Neural progenitor cell (in vitro differentiated cells): Measurements from ENCODE around the gene MGMT. TPM values are rescaled to one million over a fixed set of nuclear protein-coding genes. Genes with fewer than 3 reads are reported as not detected.

Experiments used
- DNase-seq: peaks from one replicate; pipeline ENCODE4 v3.0.0-alpha.2; 2016; ENCODE audit warnings: low spot score
- H2AFZ ChIP-seq: fragments of 200-600 bp; sonication (generic); replicated peaks from 2 replicates; pipeline ENCODE4 v1.6.1; 2016; ENCODE audit warnings: antibody characterized with exemption
- H3F3A ChIP-seq: fragments of 200-600 bp; sonication (generic); 2 replicates; pipeline ENCODE4 v1.6.1; 2016; ENCODE audit warnings: antibody characterized with exemption, low read depth
- H3K27ac ChIP-seq: fragments of 200-600 bp; sonication (generic); 2 replicates; pipeline ENCODE4 v1.5.1; 2016; ENCODE audit warnings: mild to moderate bottlenecking
- H3K27me3 ChIP-seq: fragments of 200-600 bp; sonication (generic); 2 replicates; pipeline ENCODE4 v1.6.1; 2016; ENCODE audit warnings: mild to moderate bottlenecking, moderate library complexity
- H3K36me3 ChIP-seq: fragments of 200-600 bp; sonication (generic); 2 replicates; pipeline ENCODE4 v1.5.1; 2016
- H3K4me1 ChIP-seq: fragments of 200-600 bp; sonication (generic); 2 replicates; pipeline ENCODE4 v1.6.1; 2016; ENCODE audit warnings: mixed run types
- H3K4me2 ChIP-seq: fragments of 200-600 bp; sonication (generic); 2 replicates; pipeline ENCODE4 v1.6.1; 2016
- H3K4me3 ChIP-seq: fragments of 200-600 bp; sonication (generic); 2 replicates; pipeline ENCODE4 v1.5.1; 2016
- H3K79me2 ChIP-seq: fragments of 200-600 bp; sonication (generic); 2 replicates; pipeline ENCODE4 v1.6.1; 2016; ENCODE audit warnings: low read depth
- H3K9ac ChIP-seq: fragments of 200-600 bp; sonication (generic); 2 replicates; pipeline ENCODE4 v1.6.1; 2016
- H3K9me3 ChIP-seq: fragments of 200-600 bp; sonication (generic); 2 replicates; pipeline ENCODE4 v1.5.1; 2016; ENCODE audit warnings: low read depth
- H4K20me1 ChIP-seq: fragments of 200-600 bp; sonication (generic); 2 replicates; pipeline ENCODE4 v1.6.1; 2016; ENCODE audit warnings: low read depth
- H3K27ac Mint-ChIP-seq: 3 replicates; pipeline ENCODE4 v1.8.0; 2021; ENCODE audit warnings: mixed read lengths
- H3K27me3 Mint-ChIP-seq: 2 replicates; pipeline ENCODE4 v1.8.0; 2022; ENCODE audit warnings: low read depth, mild to moderate bottlenecking, inconsistent platforms, moderate library complexity, mixed read lengths; ENCODE audit not compliant: insufficient read depth
- H3K36me3 Mint-ChIP-seq: 3 replicates; pipeline ENCODE4 v1.8.0; 2021; ENCODE audit warnings: mixed read lengths
- H3K4me1 Mint-ChIP-seq: 3 replicates; pipeline ENCODE4 v1.8.0; 2021; ENCODE audit warnings: mixed read lengths
- H3K4me3 Mint-ChIP-seq: 3 replicates; pipeline ENCODE4 v1.8.0; 2021; ENCODE audit warnings: mild to moderate bottlenecking, moderate library complexity, mixed read lengths
- H3K9me3 Mint-ChIP-seq: 3 replicates; pipeline ENCODE4 v1.8.0; 2020; ENCODE audit warnings: mixed read lengths
- EZH2 ChIP-seq: fragments of 200-600 bp; sonication (generic); IDR thresholded peaks from 2 replicates; pipeline ENCODE4 v1.6.1; 2017; ENCODE audit warnings: antibody characterized with exemption, mild to moderate bottlenecking, moderate library complexity
- EZH2phosphoT487 ChIP-seq: fragments of 200-600 bp; sonication (generic); IDR thresholded peaks from 2 replicates; pipeline ENCODE4 v1.6.1; 2017; ENCODE audit warnings: antibody characterized with exemption
- total RNA-seq: library from RNA; depleted of rRNA; stranded (reverse); fragments of >200 nt; gene quantifications from 2 replicates; pipeline ENCODE4 v1.2.3, GENCODE V29; 2015; ENCODE audit warnings: low replicate concordance
- TF ChIP-seq, protein P1 (sequence below): fragments of 200-600 bp; sonication (generic); IDR thresholded peaks from 2 replicates; pipeline ENCODE4 v1.5.1; 2017; ENCODE audit warnings: antibody characterized with exemption, mild to moderate bottlenecking

Gene MGMT
- total RNA-seq, 1 donor from 2014 or later, result 17.5 TPM

DNA sequence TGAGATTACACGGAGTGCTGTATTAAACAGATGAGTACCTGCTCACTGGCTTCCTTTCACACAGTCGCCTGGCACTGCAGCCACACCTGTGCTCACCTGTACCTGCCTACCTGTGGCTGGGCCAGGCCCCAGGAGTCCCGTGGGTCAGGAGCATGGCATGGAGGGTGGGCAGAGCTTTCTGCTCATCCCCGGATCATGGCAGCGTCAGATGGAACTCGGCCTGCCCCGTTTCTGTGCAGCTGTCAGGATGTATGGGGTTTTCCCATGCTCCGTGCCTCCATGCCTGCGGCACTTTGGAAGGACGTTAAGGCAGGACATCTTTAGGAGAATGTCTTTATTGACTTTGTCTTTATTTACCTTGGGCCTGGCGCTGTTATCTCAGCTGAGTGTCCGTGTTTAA lies 112.2 kb downstream of the MGMT start:
- no peaks in the 10 kb centered on the region for H4K20me1 ChIP-seq
- no peaks in the 10 kb centered on the region for H3K9me3 ChIP-seq
- H3K4me1 ChIP-seq, result peaks cover 8% of the 10 kb centered on the region
- no peak overlapping the region for H3K27ac Mint-ChIP-seq
- H3K4me3 ChIP-seq, result no peak overlapping the region
- DNase-seq, result no peak
- no peaks in the 10 kb centered on the region for H3K36me3 ChIP-seq
- no peak overlapping the region for H2AFZ ChIP-seq
- H3K9ac ChIP-seq, result no peak overlapping the region
- H3K79me2 ChIP-seq, result no peaks in the 10 kb centered on the region
- H3K9me3 Mint-ChIP-seq, result peaks cover 9% of the 10 kb centered on the region
- H3K27me3 ChIP-seq, result no peaks in the 10 kb centered on the region
- no peak for TF ChIP-seq EZH2phosphoT487
- H3K36me3 Mint-ChIP-seq, result no peaks in the 10 kb centered on the region
- H3K27me3 Mint-ChIP-seq, result no peaks in the 10 kb centered on the region
- H3K4me1 Mint-ChIP-seq, result no peaks in the 10 kb centered on the region
- H3K4me2 ChIP-seq, result no peak overlapping the region
- no peak overlapping the region for H3K27ac ChIP-seq
- H3F3A ChIP-seq, result no peaks in the 10 kb centered on the region
- H3K4me3 Mint-ChIP-seq, result no peak overlapping the region

DNA sequence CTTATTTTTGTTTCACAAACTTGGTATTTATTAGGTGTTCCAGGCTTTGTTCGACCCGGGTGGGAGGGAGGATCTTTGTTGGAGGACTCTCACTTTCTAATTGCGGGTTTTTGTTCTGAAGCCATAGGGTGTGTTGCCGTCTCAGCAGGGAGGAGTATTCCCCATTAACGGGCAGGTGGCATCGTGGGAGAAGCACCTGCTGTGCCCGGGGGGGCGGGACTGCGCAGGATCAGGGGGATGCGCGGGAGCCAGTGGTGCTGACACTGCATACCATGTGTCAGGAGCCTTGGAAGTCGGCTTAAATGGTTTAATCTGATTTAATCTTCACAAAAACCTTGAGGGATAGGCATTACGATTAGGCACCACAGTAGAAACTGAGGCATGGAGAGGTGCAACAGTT lies 113.0 kb downstream of the MGMT start:
- no peaks in the 10 kb centered on the region for H3K9me3 ChIP-seq
- peak; percentile 28 for DNase-seq
- Mint-ChIP-seq H3K27ac (no peak overlapping the region), H3K4me1 (no peaks in the 10 kb centered on the region), H3K27me3 (no peaks in the 10 kb centered on the region), H3K9me3 (peaks cover 12% of the 10 kb centered on the region), H3K36me3 (no peaks in the 10 kb centered on the region), H3K4me3 (no peak overlapping the region)
- H3K79me2 ChIP-seq, result no peaks in the 10 kb centered on the region
- H3K4me2 ChIP-seq, result no peak overlapping the region
- no peak overlapping the region for H3K9ac ChIP-seq
- no peaks in the 10 kb centered on the region for H3K36me3 ChIP-seq
- peaks cover 8% of the 10 kb centered on the region for H3K4me1 ChIP-seq
- H4K20me1 ChIP-seq, result no peaks in the 10 kb centered on the region
- no peak overlapping the region for H3K4me3 ChIP-seq
- no peak overlapping the region for H2AFZ ChIP-seq
- H3K27me3 ChIP-seq, result no peaks in the 10 kb centered on the region
- H3F3A ChIP-seq, result no peaks in the 10 kb centered on the region
- H3K27ac ChIP-seq, result no peak overlapping the region
- no peak for TF ChIP-seq EZH2phosphoT487
- no peak for TF ChIP-seq EZH2
- TF ChIP-seq, protein P1, sequence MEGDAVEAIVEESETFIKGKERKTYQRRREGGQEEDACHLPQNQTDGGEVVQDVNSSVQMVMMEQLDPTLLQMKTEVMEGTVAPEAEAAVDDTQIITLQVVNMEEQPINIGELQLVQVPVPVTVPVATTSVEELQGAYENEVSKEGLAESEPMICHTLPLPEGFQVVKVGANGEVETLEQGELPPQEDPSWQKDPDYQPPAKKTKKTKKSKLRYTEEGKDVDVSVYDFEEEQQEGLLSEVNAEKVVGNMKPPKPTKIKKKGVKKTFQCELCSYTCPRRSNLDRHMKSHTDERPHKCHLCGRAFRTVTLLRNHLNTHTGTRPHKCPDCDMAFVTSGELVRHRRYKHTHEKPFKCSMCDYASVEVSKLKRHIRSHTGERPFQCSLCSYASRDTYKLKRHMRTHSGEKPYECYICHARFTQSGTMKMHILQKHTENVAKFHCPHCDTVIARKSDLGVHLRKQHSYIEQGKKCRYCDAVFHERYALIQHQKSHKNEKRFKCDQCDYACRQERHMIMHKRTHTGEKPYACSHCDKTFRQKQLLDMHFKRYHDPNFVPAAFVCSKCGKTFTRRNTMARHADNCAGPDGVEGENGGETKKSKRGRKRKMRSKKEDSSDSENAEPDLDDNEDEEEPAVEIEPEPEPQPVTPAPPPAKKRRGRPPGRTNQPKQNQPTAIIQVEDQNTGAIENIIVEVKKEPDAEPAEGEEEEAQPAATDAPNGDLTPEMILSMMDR, result no peak

DNA sequence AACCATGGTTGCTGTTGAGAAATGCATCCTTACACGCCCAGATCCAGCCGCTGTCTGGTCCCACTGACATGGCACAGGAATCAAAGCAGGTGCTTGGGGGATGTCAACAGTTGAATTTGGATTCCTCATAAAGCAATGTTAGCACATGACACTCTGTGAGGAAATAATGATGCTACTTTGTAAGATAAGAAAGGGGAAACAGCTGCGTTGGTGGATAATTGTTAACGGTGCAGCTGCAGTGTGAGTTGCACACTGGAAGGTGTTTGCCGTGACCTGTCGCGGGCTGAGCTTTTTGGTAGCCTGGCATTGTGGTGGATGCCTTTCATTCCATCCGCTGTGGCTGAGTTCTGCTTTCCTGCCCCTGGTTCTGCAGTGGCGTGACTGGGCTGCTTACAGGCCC lies 113.9 kb downstream of the MGMT start:
- H3K27me3 ChIP-seq, result no peaks in the 10 kb centered on the region
- H3K27ac Mint-ChIP-seq, result no peak overlapping the region
- H3K4me1 Mint-ChIP-seq, result no peaks in the 10 kb centered on the region
- H3K4me3 Mint-ChIP-seq, result no peak overlapping the region
- H3K36me3 ChIP-seq, result no peaks in the 10 kb centered on the region
- H3K9me3 ChIP-seq, result no peaks in the 10 kb centered on the region
- H3K9ac ChIP-seq, result no peak overlapping the region
- H3K27ac ChIP-seq, result no peak overlapping the region
- H3K79me2 ChIP-seq, result no peaks in the 10 kb centered on the region
- peaks cover 17% of the 10 kb centered on the region for H3K9me3 Mint-ChIP-seq
- no peaks in the 10 kb centered on the region for H4K20me1 ChIP-seq
- H3K4me3 ChIP-seq, result no peak overlapping the region
- H3K36me3 Mint-ChIP-seq, result peaks cover 2% of the 10 kb centered on the region
- H2AFZ ChIP-seq, result no peak overlapping the region
- H3F3A ChIP-seq, result no peaks in the 10 kb centered on the region
- no peak for DNase-seq
- TF ChIP-seq, protein P1, result no peak
- TF ChIP-seq EZH2phosphoT487 (no peak), EZH2 (no peak)
- no peak overlapping the region for H3K4me2 ChIP-seq
- H3K27me3 Mint-ChIP-seq, result no peaks in the 10 kb centered on the region
- H3K4me1 ChIP-seq, result peaks cover 8% of the 10 kb centered on the region

DNA sequence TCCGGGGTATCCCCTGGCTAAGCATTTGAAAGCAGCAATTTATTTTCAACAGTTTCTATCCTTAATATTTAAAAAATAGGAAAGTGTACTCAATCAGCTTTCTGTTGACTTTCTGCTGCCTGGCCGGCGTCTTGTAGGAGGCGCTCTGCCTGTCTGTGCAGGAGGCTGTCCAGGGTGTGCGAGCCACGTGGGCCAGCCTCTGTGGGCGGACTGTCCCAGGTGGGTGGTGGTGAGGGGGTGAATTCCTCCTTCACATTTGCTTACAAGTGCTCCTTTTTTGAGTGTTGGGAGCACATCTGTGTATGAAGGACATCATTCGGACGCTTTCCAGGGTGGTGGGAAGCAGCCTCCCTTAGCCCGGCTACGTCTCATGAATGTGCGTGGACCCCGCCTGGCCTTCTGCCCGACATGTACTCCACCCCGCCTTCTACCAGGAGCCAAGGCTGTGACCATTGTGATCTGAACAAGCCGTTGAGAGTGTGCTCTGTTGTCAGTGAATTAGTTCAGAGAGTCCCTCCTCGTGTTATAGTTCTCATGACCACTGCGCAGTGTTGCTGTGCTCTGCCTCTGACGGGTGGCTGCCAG lies 114.9 kb downstream of the MGMT start:
- no peak overlapping the region for H2AFZ ChIP-seq
- no peak for DNase-seq
- no peaks in the 10 kb centered on the region for H3K9me3 ChIP-seq
- no peak overlapping the region for H3K27ac Mint-ChIP-seq
- no peaks in the 10 kb centered on the region for H4K20me1 ChIP-seq
- TF ChIP-seq EZH2phosphoT487 (no peak), EZH2 (no peak)
- TF ChIP-seq, protein P1, result no peak
- H3K4me1 Mint-ChIP-seq, result no peaks in the 10 kb centered on the region
- peaks cover 8% of the 10 kb centered on the region for H3K4me1 ChIP-seq
- H3K79me2 ChIP-seq, result no peaks in the 10 kb centered on the region
- no peaks in the 10 kb centered on the region for H3K36me3 ChIP-seq
- H3K9ac ChIP-seq, result no peak overlapping the region
- H3K27me3 Mint-ChIP-seq, result no peaks in the 10 kb centered on the region
- H3K4me3 Mint-ChIP-seq, result no peak overlapping the region
- H3K36me3 Mint-ChIP-seq, result peaks cover 2% of the 10 kb centered on the region
- H3F3A ChIP-seq, result no peaks in the 10 kb centered on the region
- H3K9me3 Mint-ChIP-seq, result peaks cover 27% of the 10 kb centered on the region
- H3K27ac ChIP-seq, result no peak overlapping the region
- no peak overlapping the region for H3K4me3 ChIP-seq
- H3K4me2 ChIP-seq, result no peak overlapping the region
- H3K27me3 ChIP-seq, result no peaks in the 10 kb centered on the region
